Lower leg skin (tissue), 3 donors: Measurements from ENCODE around the gene NLRP3.

Source experiments
- CTCF ChIP-seq, 3 donors: fragments of 450-650 bp; IDR thresholded peaks; one replicate each; pipeline ENCODE4 v1.5.1; 2016; ENCODE audit warnings: antibody characterized with exemption in 3 of 3, mild to moderate bottlenecking in 3 of 3, moderate library complexity in 2 of 3
- POLR2A ChIP-seq, 2 donors: fragments of 450-650 bp; IDR thresholded peaks; one replicate each; pipeline ENCODE4 v1.6.1; 2016 to 2017; ENCODE audit warnings: antibody characterized with exemption in 2 of 2, mild to moderate bottlenecking in 1 of 2, moderate library complexity in 1 of 2

DNA sequence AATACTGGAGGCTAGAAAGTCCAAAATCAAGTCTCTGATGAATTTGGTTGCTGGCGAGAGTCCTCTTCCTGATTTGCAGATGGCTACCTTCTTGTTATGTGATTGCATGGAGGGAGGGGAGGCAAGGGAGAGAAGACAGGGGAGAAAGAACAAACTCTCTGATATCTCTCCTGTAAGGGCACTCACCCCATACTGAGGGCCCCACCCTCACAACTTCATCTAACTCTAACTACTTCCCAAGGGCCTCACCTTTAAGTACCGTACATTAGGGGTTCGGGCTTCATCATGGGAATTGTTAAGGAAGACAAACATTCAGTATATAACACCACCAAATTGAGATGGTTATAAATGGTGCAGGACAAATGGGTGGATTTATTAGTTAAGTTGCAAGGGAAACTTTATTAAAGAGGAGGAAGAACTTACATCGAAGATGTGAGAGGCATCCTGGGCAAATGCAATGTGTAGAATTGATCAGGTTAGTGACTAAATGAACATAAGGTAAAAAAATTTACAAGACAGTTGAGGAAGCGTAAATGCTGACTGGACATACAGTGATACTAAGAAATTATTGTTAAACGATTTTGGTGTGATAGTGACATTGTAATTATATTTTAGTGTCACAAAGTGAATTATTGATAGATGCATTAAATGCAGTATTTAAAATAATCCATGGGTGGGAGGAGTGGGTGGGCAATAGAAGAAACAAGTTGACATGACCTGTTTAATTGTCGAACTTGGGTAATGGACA, 31.4 kb downstream of the NLRP3 start:
- TF ChIP-seq CTCF (IDR thresholded peaks at IDR 0.05) = no peak
- TF ChIP-seq POLR2A (IDR thresholded peaks at IDR 0.05) = no peak
